ENCODE data around the gene SCPEP1. TPM values are rescaled to one million over a fixed set of nuclear protein-coding genes. Genes with fewer than 3 reads are reported as not detected.
A peak's percentile ranks its signal among the peaks of the same experiment; 100 is the strongest.
"Not testable (repeated sequence)": the region's sequence is repeated elsewhere in the genome, so short reads cannot be mapped to it uniquely, and the experiment has no call there.

Gene SCPEP1
- total RNA-seq, 4 donors from 2014 or later: 13.1 to 39.7 (median 20.3) TPM

- no peaks in the 10 kb centered on the region for H3K27me3 ChIP-seq
- no peak overlapping the region for H3K4me3 ChIP-seq
- TF ChIP-seq CTCF (IDR thresholded peaks at IDR 0.05): no peak
- no peak for TF ChIP-seq POLR2AphosphoS5 (IDR thresholded peaks at IDR 0.05)
- no peak for TF ChIP-seq EP300 (IDR thresholded peaks at IDR 0.05; ENCODE audit: low read depth)
- no peak for TF ChIP-seq POLR2A (IDR thresholded peaks at IDR 0.05)
- WGBS, 2 donors (ENCODE audit: low coverage in 1 of 2): 93 to 100% methylated on average over 1 of the region's 1 CpG
- no peaks in the 10 kb centered on the region for H3K9me3 ChIP-seq
- H3K4me1 ChIP-seq: no peaks in the 10 kb centered on the region
- H3K36me3 ChIP-seq: peaks cover 0 to 46% (median 19%) of the 10 kb centered on the region in 4 donors
- no peak for DNase-seq
- H3K27ac ChIP-seq: no peak overlapping the region
- in situ Hi-C loops (cut with MboI; ENCODE audit: low pct_ligation_motif_present in 1 of 4, low pct_unique_long_range_greater_than_20kb in 1 of 4, low sequenced_read_pairs in 3 of 4) (loop anchor here in 1 of 4 donors (25.0 kb wide), 1 partner anchor 136 kb away; no protein-coding TSS in a partner anchor), intact Hi-C loops (cut with DNase I; ENCODE audit: low total_unique reads) (no loop called here)
Measured at GRCh38 chr17:56948491-56948890, 29.4 kb upstream of the SCPEP1 start.

GRCh38 chr17:56949595-56949994, 28.3 kb upstream of the SCPEP1 start:
- intact Hi-C loops (cut with DNase I; ENCODE audit: low total_unique reads): no loop called here
- Histone ChIP-seq H3K27me3 (no peaks in the 10 kb centered on the region), H3K4me1 (no peaks in the 10 kb centered on the region), H3K27ac (no peak overlapping the region), H3K4me3 (no peak overlapping the region), H3K36me3 (peaks cover 0 to 38% (median 16%) of the 10 kb centered on the region in 4 donors), H3K9me3 (no peaks in the 10 kb centered on the region)
- DNase-seq: no peak
- TF ChIP-seq POLR2AphosphoS5 (IDR thresholded peaks at IDR 0.05) (no peak), EP300 (IDR thresholded peaks at IDR 0.05; ENCODE audit: low read depth) (no peak)
- 71 to 72% methylated on average over 1 to 3 of the region's 3 CpGs for WGBS, 2 donors (ENCODE audit: low coverage in 1 of 2)
- in situ Hi-C loops (cut with MboI; ENCODE audit: low pct_ligation_motif_present in 1 of 4, low pct_unique_long_range_greater_than_20kb in 1 of 4, low sequenced_read_pairs in 3 of 4): loop anchor here in 1 of 4 donors (25.0 kb wide), 1 partner anchor 137 kb away; no protein-coding TSS in a partner anchor

GRCh38 chr17:56956992-56957391, 20.9 kb upstream of the SCPEP1 start:
- TF ChIP-seq CTCF (IDR thresholded peaks at IDR 0.05): no peak
- no peak for TF ChIP-seq EP300 (IDR thresholded peaks at IDR 0.05; ENCODE audit: low read depth)
- no peak for TF ChIP-seq POLR2A (IDR thresholded peaks at IDR 0.05)
- no peak for TF ChIP-seq POLR2AphosphoS5 (IDR thresholded peaks at IDR 0.05)
- WGBS, 2 donors (ENCODE audit: low coverage in 1 of 2): 98 to 100% methylated on average over 1 to 5 of the region's 5 CpGs
- peaks cover 10 to 16% (median 14%) of the 10 kb centered on the region in 4 donors for H3K4me1 ChIP-seq
- no peak overlapping the region for H3K4me3 ChIP-seq
- in situ Hi-C loops (cut with MboI; ENCODE audit: low pct_ligation_motif_present in 1 of 4, low pct_unique_long_range_greater_than_20kb in 1 of 4, low sequenced_read_pairs in 3 of 4): no loop called here
- intact Hi-C loops (cut with DNase I; ENCODE audit: low total_unique reads): no loop called here
- no peaks in the 10 kb centered on the region for H3K36me3 ChIP-seq
- H3K27ac ChIP-seq: no peak overlapping the region
- H3K9me3 ChIP-seq: no peaks in the 10 kb centered on the region
- H3K27me3 ChIP-seq: no peaks in the 10 kb centered on the region
- DNase-seq: no peak

- no peaks in the 10 kb centered on the region for H3K27me3 ChIP-seq
- WGBS, 2 donors (ENCODE audit: low coverage in 1 of 2): 3 to 42% methylated on average over 4 to 59 of the region's 59 CpGs
- TF ChIP-seq POLR2A (IDR thresholded peaks at IDR 0.05) (peak; percentile 43), CTCF (IDR thresholded peaks at IDR 0.05) (peak; percentile 99 to 100 (median 99)), POLR2AphosphoS5 (IDR thresholded peaks at IDR 0.05) (peak; percentile 12 to 71 (median 46)), EP300 (IDR thresholded peaks at IDR 0.05; ENCODE audit: low read depth) (no peak)
- peaks cover 10 to 17% (median 14%) of the 10 kb centered on the region in 4 donors for H3K4me1 ChIP-seq
- no peaks in the 10 kb centered on the region for H3K9me3 ChIP-seq
- peak within 1 kb of the TSS; percentile 82 to 100 (median 92) for H3K4me3 ChIP-seq
- no peaks in the 10 kb centered on the region for H3K36me3 ChIP-seq
- in situ Hi-C loops (cut with MboI; ENCODE audit: low pct_ligation_motif_present in 1 of 4, low pct_unique_long_range_greater_than_20kb in 1 of 4, low sequenced_read_pairs in 3 of 4): no loop called here
- peak within 1 kb of the TSS; percentile 83 to 97 (median 91) for H3K27ac ChIP-seq
- intact Hi-C loops (cut with DNase I; ENCODE audit: low total_unique reads): no loop called here
- DNase-seq: peak; percentile 95
Measured at GRCh38 chr17:56960596-56961538, 17.1 kb upstream of the SCPEP1 start, which contains the start of gene COIL. Gene COIL, minus strand, starts transcription at chr17:56961050. Its CDS starts 31 bp downstream, at chr17:56961019.

GRCh38 chr17:56965241-56965640, 12.7 kb upstream of the SCPEP1 start:
- intact Hi-C loops (cut with DNase I; ENCODE audit: low total_unique reads); H3K4me3 ChIP-seq; DNase-seq; in situ Hi-C loops (cut with MboI; ENCODE audit: low pct_ligation_motif_present in 1 of 4, low pct_unique_long_range_greater_than_20kb in 1 of 4, low sequenced_read_pairs in 3 of 4); H3K4me1 ChIP-seq; H3K27me3 ChIP-seq; H3K27ac ChIP-seq; H3K9me3 ChIP-seq; H3K36me3 ChIP-seq: not testable (repeated sequence)
- 85 to 86% methylated on average over 4 to 9 of the region's 9 CpGs for WGBS, 2 donors (ENCODE audit: low coverage in 1 of 2)

GRCh38 chr17:56965681-56966080, 12.2 kb upstream of the SCPEP1 start:
- intact Hi-C loops (cut with DNase I; ENCODE audit: low total_unique reads); H3K4me3 ChIP-seq; in situ Hi-C loops (cut with MboI; ENCODE audit: low pct_ligation_motif_present in 1 of 4, low pct_unique_long_range_greater_than_20kb in 1 of 4, low sequenced_read_pairs in 3 of 4); H3K27me3 ChIP-seq; H3K9me3 ChIP-seq; H3K4me1 ChIP-seq; H3K36me3 ChIP-seq; H3K27ac ChIP-seq: not testable (repeated sequence)
- peak; percentile 47 for DNase-seq
- WGBS, 2 donors (ENCODE audit: low coverage in 1 of 2): 60 to 65% methylated on average over 1 to 6 of the region's 6 CpGs

Data from transverse colon (tissue), 4 donors.